Activated T-cell treated with anti-CD3 and anti-CD28 coated beads for 24 hours (primary cell): ENCODE results near the gene HARS1.
A peak's percentile ranks its signal among the peaks of the same experiment; 100 is the strongest.
"Not testable (repeated sequence)": the region's sequence is repeated elsewhere in the genome, so short reads cannot be mapped to it uniquely, and the experiment has no call there.

Source experiments
- DNase-seq: peaks from one replicate; pipeline ENCODE4 v3.0.0-alpha.2; 2020; ENCODE audit warnings: low read depth

The HARS1 gene

GRCh38 chr5:140633021-140633471, 58.1 kb downstream of the HARS1 start, which contains the start of gene CD14:
CD14 (minus strand) TSS chr5:140633175; CDS start chr5:140633071, 104 bp downstream.
- DNase-seq: peak; percentile 7

GRCh38 chr5:140632366-140633020, 58.7 kb downstream of the HARS1 start:
- DNase-seq: peak; percentile 30

GRCh38 chr5:140631831-140632365, 59.3 kb downstream of the HARS1 start:
- no peak for DNase-seq

- no peak for DNase-seq
Measured at GRCh38 chr5:140631036-140631417, 60.1 kb downstream of the HARS1 start.

GRCh38 chr5:140630292-140631035, 60.7 kb downstream of the HARS1 start:
- no peak for DNase-seq

GRCh38 chr5:140628711-140629110, 62.5 kb downstream of the HARS1 start:
- DNase-seq: no peak

GRCh38 chr5:140627972-140628371, 63.2 kb downstream of the HARS1 start:
- no peak for DNase-seq

GRCh38 chr5:140624886-140625285, 66.3 kb downstream of the HARS1 start:
- not testable (repeated sequence) for DNase-seq
